ENCODE data around the gene CST3.

DNA sequence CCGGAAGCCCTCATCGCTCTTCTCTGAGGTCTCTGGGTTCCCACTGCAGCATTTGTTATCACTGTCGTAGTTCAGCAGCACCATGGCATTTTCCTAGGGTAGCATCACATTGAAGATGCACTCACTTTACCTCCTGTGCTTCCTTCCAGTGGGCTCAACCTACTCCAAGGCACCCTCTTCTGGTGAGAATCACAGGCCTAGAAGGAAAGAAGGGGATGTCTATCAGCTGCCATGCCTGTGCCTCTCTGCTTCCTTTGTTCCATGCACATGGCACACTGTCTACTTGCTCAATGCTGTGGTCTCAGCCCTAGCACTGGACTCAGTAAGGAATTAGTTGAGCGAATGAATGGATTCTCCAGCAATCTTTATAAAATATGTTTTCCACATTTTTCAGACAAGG, 28.4 kb upstream of the CST3 start:
- TF ChIP-seq POLR2A (IDR thresholded peaks at IDR 0.05; ENCODE audit: extremely low read depth, insufficient read length) (no peak), MYC (IDR thresholded peaks at IDR 0.05; ENCODE audit: low read depth, low read length) (no peak)
- TF ChIP-seq, protein P1, sequence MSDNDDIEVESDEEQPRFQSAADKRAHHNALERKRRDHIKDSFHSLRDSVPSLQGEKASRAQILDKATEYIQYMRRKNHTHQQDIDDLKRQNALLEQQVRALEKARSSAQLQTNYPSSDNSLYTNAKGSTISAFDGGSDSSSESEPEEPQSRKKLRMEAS (IDR thresholded peaks at IDR 0.05; ENCODE audit: low read depth, low read length): no peak
- TF ChIP-seq, protein P2, sequence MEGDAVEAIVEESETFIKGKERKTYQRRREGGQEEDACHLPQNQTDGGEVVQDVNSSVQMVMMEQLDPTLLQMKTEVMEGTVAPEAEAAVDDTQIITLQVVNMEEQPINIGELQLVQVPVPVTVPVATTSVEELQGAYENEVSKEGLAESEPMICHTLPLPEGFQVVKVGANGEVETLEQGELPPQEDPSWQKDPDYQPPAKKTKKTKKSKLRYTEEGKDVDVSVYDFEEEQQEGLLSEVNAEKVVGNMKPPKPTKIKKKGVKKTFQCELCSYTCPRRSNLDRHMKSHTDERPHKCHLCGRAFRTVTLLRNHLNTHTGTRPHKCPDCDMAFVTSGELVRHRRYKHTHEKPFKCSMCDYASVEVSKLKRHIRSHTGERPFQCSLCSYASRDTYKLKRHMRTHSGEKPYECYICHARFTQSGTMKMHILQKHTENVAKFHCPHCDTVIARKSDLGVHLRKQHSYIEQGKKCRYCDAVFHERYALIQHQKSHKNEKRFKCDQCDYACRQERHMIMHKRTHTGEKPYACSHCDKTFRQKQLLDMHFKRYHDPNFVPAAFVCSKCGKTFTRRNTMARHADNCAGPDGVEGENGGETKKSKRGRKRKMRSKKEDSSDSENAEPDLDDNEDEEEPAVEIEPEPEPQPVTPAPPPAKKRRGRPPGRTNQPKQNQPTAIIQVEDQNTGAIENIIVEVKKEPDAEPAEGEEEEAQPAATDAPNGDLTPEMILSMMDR (IDR thresholded peaks at IDR 0.05; ENCODE audit: low read depth, low read length): peak; percentile 15
